ENCODE results near the gene NPTN.
"Not testable (repeated sequence)": the region's sequence is repeated elsewhere in the genome, so short reads cannot be mapped to it uniquely, and the experiment has no call there.

The NPTN gene

GRCh38 chr15:73633111-73633990 is at the start of gene NPTN:
NPTN (minus strand) TSS chr15:73633389; CDS start chr15:73633215, 174 bp downstream.
- peak; percentile 100 for DNase-seq

- DNase-seq: no peak
Observed at GRCh38 chr15:73682600-73683090, 49.5 kb upstream of the NPTN start.

- no peak for DNase-seq
Observed at GRCh38 chr15:73681856-73682599, 48.8 kb upstream of the NPTN start.

DNA sequence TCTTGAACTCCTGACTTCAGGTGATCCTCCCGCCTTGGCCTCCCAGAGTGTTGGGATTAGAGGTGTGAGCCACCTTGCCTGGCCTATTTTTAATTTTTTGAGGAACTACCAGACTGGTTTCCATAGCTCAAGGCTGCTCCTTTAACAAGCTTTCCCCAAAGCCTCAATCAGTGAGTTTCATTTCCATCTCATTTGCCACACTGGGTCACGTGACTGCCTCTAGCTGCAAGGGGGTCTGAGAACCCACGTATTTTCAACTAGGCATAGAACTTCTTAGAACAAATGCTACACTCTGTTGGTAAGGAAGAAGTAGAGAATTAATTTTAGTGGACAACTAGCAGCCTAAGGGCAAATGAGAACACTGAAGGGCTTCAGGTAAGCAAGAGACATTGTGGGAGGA is 47.9 kb upstream of the NPTN start:
- peak in 1 of 3 donors; percentile 41 for DNase-seq

DNA sequence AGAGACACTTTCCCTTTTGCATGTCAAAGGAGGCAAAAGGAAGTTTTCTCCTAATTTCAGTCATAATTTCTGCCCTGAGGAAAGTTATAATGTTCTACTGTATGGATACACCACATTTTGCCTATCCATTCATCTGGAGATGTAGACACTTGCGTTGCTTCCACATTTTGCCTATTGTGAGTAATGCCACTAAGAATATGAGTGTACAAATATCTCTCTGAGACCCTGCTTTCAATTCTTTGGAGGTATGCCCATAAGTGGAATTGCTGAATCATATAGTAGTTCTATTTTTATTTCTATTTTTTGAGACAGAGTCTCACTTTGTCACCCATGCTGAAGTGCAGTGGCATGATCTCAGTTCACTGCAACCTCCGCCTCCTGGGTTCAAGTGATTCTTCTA is 47.4 kb upstream of the NPTN start:
- peak in 1 of 3 donors; percentile 69 for DNase-seq

DNA sequence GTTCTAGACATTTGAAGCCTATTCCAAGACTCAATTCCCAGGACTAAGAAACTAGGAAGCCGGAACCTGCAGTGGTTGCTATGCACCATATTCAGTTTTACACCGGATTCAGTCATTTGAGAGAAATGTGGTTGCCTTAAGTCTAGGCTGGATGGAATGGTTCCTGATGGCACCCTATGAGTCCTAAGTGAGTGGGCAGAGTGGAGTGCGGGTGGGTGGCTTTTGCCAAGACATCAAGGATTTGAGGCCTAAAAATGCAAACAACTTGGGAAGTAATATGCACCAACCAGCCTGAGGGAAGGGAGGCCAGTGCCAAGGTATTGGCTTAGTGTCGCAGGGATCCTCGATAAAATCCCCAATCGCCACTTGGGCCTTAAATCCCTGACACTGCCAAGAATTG is 46.8 kb upstream of the NPTN start:
- DNase-seq: no peak

DNA sequence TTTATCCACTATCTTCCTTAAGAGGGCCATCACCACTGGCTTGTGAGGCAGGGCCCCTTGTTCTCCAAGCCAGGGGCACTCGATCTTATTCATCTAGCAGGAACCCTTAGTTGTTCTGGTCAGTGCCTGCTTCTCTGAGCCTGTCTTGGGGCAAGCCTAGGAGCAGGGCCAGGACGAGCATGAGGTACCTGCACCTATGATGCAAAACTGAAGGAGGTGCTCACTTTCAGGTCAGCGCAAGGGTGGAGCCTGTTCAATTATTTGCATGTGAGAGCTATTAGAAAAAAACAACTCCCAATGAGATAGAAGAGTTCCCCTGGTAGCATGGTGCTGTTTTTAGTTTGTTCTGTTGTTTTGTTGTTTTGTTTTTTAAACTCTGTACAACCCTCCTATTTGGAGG is 46.0 kb upstream of the NPTN start:
- DNase-seq: no peak

- DNase-seq: no peak
Observed at GRCh38 chr15:73678498-73678897, 45.3 kb upstream of the NPTN start.

GRCh38 chr15:73677733-73678132 is 44.5 kb upstream of the NPTN start:
- no peak for DNase-seq

GRCh38 chr15:73677146-73677607 is 44.0 kb upstream of the NPTN start:
- peak; percentile 79 to 82 (median 80) for DNase-seq

GRCh38 chr15:73674587-73674986 is 41.4 kb upstream of the NPTN start:
- DNase-seq: no peak

DNA sequence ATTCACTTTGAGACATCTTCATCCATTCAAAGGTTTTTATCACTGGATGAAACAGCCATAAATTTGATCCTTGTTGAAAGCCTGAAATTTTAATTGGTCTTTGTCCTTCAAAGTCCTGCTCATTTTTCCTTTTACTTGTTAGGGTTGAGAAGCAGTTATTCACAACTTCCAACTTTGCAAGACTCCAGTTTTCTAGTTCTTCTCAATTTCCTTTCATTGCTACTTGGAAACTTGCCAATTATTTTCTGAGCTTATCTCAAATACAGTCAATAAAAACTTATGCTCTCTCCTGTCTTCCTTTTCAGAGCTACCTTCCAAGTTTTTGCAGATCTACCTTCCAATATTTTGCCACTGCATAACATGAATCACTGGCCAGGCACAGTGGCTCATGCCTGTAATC is 27.3 kb upstream of the NPTN start:
- no peak for DNase-seq

GRCh38 chr15:73658645-73659044 is 25.5 kb upstream of the NPTN start:
- no peak for DNase-seq

DNA sequence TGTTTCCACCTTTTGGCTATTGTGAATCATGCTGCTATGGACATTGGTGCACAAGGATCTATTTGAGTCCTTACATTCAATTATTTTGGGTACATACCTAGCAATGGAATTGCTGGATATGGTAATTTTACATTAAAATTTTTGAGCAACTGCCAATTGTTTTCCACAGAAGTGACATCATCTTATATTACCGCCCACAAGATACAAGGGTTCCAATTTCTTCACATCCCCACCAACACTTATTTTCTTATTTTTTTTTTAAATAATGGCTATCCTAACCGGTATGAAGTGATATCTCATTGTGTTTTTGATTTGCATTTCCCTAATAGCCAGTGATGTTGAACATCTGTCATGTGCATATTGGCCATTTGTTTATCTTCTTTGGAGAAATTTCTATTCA is 22.5 kb upstream of the NPTN start:
- no peak for DNase-seq

DNA sequence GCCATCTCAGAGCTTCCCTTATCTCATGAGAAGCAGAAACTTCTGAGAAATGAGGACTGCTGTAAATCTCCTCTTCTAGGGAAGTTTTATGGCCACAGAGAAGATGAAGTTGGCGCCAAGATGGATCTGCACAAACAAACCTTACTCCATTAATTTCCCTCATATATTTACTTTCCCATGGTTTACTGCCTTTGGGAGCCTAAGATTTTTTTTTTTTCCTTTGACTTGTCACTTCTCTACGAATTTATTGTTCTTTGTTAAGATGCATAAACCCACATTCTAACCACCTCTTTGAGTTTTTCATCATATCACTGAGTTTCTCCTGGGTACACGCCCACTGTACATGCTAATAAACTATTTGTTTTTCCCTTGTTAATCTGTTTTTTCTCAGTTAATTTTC is 21.5 kb upstream of the NPTN start:
- no peak for DNase-seq

GRCh38 chr15:73650416-73651126 is 17.4 kb upstream of the NPTN start:
- DNase-seq: peak; percentile 85 to 98 (median 96)

- DNase-seq: no peak
Observed at GRCh38 chr15:73648014-73648295, 14.8 kb upstream of the NPTN start.

DNA sequence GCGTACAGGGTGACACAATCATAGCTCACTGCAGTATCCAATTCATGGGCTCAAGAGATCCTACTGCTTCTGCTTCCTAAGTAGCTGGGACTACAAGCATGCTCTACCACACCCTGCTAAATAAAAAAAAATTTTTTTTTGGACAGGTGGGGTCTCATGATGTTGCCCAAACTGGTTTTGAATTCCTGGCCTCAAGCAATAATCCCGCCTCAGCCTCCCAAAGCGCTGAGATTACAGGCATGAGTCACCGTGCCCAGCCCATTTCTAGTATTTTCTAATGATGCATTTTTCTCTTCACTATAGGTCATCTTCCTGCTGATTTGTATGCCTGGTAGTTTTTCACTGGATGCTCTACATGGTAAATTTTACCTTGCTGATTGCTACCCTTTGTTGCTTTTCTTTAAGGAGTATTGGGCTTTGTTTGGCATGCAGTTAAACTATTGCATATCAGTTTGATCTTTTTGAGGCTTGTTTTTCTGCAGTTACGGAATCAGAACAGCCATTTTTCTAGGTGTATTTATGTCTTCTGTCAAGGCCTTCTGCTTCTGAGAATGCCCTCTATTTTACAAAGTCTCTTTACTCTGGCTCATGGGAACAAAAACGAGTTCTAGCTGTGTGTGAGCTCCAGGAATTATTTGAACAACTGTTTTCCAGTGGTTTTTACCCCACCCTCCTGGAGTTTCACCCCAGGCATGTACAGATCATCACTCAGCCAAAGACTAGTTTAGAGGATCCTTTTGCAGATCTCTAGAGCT is 14.2 kb upstream of the NPTN start:
- no peak for DNase-seq

DNA sequence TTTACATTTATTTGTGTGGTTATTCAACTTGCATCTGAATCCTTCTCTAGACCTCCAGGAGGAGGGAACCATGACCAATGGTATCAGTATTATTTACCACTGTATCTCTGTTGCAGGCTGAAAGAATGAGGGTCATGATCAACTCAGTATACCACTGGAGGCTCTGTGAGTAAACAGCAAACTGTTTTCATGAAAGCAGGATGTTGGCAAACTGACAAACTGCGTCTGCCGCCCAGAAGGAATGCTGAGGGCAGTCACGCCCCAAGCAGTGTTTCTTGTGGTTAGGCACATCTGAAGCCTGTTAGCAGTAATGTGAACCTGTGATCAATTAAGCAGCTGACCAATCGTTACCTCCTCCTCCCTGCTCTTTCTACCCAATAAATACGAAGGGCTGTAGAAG is 6.3 kb upstream of the NPTN start:
- DNase-seq: not testable (repeated sequence)

DNA sequence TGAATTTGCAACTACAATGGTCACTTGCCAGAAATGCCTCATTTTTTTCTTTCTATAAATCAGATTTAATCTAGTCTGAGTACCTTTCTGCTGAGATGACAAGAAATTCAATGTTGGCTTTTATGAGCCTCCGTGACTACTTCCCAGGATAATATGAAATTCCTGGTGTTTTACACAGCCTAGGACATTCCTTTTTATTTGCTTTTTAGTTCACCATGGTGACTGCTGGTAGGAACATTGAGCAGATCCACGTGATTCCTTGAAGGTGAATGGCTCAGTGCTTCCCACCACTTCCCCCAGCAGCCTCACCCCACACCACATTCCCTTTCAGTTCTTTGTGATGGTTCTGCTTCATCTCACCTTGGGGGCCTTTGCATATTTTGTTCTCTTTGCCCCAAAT is 4.3 kb upstream of the NPTN start:
- no peak for DNase-seq

- DNase-seq: peak; percentile 83 to 94 (median 88)
Observed at GRCh38 chr15:73633991-73634495, 854 bp upstream of the NPTN start.

- DNase-seq: peak in 1 of 3 donors; percentile 44
Observed at GRCh38 chr15:73632670-73633058, 525 bp downstream of the NPTN start.
